GM08714 (cell line): Measurements from ENCODE around the gene ZNF197.

ENCODE experiments used
- H3K4me3 ChIP-seq: fragments of 200-500 bp; sonication (Bioruptor generic); 2 replicates; pipeline ENCODE4 v1.5.1; 2014; ENCODE audit warnings: mild to moderate bottlenecking, low read length, inconsistent platforms
- ZNF274 ChIP-seq: IDR thresholded peaks from 2 replicates; pipeline ENCODE4 v1.6.1; 2012; ENCODE audit warnings: mild to moderate bottlenecking, low read depth, low read length

Gene ZNF197

DNA sequence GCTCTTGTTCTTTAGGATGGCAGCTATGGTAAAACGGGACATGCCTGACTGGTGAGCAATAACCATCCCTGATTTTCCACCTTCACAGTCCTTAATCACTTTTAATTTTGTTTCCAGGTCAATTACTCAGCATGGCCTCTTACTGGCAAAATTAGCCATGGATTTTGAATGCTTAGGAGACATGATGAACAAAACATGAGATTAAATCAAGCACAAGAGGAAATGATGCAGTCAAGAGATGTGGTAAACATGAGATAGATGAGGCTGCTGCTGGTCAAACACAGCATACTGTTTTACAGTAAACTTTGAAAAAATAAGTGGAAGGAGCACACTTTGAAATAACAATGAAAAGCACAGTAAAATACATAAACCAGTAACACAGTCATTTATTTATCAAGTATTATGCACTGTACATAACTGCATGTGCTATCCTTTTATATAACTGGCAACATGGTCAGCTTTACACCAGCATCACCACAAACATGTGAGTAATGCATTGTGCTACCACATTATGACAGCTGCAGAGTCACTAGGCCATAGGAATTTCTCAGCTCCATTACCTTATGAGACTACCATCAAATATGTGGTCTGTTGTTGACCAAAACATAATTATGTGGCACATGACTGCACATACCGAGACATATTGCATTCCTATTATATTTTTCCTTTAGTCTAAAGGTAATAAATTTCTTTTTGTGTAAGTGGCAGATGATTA lies 57.5 kb downstream of the ZNF197 start:
- H3K4me3 ChIP-seq = no peak overlapping the region
- no peak for TF ChIP-seq ZNF274

DNA sequence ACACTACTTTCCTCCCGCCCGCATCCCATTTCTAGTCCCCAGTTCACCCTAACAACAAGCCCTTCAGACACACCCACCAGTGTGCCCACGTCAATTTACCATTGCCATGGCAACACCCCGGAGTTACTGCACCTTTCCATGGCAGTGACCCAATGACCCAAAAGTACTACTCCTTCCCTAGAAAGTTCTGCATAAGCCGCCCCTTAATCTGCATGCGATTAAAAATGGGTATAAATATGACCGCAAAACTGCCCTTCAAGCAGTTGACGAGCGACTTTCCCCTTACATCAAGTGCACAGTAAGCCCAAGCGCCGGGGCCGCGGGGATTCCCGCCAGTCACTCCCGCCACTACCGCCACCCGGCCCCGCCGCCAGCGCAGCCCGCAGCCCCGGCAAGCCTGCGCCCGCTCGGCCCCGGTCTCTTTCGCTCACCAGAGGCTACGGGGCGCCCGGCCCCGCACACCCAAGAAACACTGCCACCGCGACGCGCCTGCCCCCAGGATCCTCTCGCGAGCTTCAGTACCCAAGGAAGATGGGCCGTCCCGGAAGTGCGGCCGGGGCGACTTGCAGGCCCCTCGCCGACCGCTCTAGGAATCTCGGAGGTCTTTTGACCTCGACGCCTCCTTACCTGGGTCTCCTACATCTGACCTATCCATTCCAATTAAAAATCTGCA lies 60.4 kb downstream of the ZNF197 start:
- peak overlapping the region; percentile 63; the same call in 1 of the 2 replicates for H3K4me3 ChIP-seq

DNA sequence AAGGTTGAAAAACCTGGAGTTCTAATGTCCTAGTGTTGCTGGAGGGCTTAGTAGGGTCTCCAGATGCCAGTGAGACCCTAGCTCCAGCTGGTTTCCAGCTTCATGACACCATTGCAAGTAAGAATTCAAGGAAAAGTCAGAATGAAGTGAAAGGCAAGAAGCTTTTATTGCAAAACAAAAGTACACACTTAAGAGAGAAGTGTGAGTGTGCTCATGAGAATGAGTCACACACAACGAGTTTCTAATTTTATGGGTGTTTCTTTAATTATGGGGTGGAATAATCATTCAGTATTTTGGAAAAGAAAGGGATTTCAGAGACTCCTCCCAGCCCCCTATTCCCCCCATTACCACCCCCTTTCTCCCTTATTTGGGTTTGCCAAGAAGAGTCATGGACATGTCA lies 63.1 kb downstream of the ZNF197 start:
- TF ChIP-seq ZNF274 = no peak
- no peak overlapping the region for H3K4me3 ChIP-seq

More for the DNA sequence above, 60.4 kb downstream of the ZNF197 start:
- TF ChIP-seq ZNF274 = no peak
